Endodermal cell (in vitro differentiated cells): ENCODE data around the gene CRISPLD2. TPM values are rescaled to one million over a fixed set of nuclear protein-coding genes. Genes with fewer than 3 reads are reported as not detected.

ENCODE experiments used
- DNase-seq: peaks from one replicate; pipeline ENCODE4 v3.0.0-alpha.2; 2017
- H3K27ac ChIP-seq: 2 replicates; pipeline ENCODE4 v1.5.1; 2013; ENCODE audit warnings: mild to moderate bottlenecking, low read depth, low read length, moderate library complexity
- H3K27me3 ChIP-seq: 2 replicates; pipeline ENCODE4 v1.6.1; 2013; ENCODE audit warnings: mild to moderate bottlenecking, low read length, moderate library complexity; ENCODE audit not compliant: insufficient read depth, control insufficient read depth, poor library complexity, severe bottlenecking
- H3K36me3 ChIP-seq: 2 replicates; pipeline ENCODE4 v1.7.0; 2013; ENCODE audit warnings: mild to moderate bottlenecking, low read length, moderate library complexity; ENCODE audit not compliant: control insufficient read depth, insufficient read depth
- H3K4me1 ChIP-seq: one replicate; pipeline ENCODE4 v1.7.0; 2013; ENCODE audit warnings: low read length; ENCODE audit not compliant: control insufficient read depth, insufficient read depth
- H3K4me3 ChIP-seq: 2 replicates; pipeline ENCODE4 v1.5.1; 2013; ENCODE audit warnings: mild to moderate bottlenecking, low read length, moderate library complexity
- H3K9ac ChIP-seq: 2 replicates; pipeline ENCODE4 v1.6.1; 2013; ENCODE audit warnings: mild to moderate bottlenecking, low read length, moderate library complexity; ENCODE audit not compliant: poor library complexity, severe bottlenecking; ENCODE audit errors: extremely low read depth
- H3K9me3 ChIP-seq: 2 replicates; pipeline ENCODE4 v1.6.1; 2013; ENCODE audit warnings: mild to moderate bottlenecking, low read length, moderate library complexity; ENCODE audit not compliant: control insufficient read depth
- H3K27ac Mint-ChIP-seq: 2 replicates; pipeline ENCODE4 v1.8.0; 2020; ENCODE audit warnings: mixed read lengths
- H3K27me3 Mint-ChIP-seq: 2 replicates; pipeline ENCODE4 v1.8.0; 2021; ENCODE audit warnings: mild to moderate bottlenecking, mixed read lengths; ENCODE audit not compliant: insufficient read depth
- H3K36me3 Mint-ChIP-seq: 2 replicates; pipeline ENCODE4 v1.8.0; 2020; ENCODE audit warnings: low read depth, mixed read lengths
- H3K4me1 Mint-ChIP-seq: 2 replicates; pipeline ENCODE4 v1.8.0; 2020; ENCODE audit warnings: mixed read lengths
- H3K4me3 Mint-ChIP-seq: 2 replicates; pipeline ENCODE4 v1.8.0; 2020; ENCODE audit warnings: mild to moderate bottlenecking, moderate library complexity, mixed read lengths
- H3K9me3 Mint-ChIP-seq: 2 replicates; pipeline ENCODE4 v1.8.0; 2020; ENCODE audit warnings: mild to moderate bottlenecking, mixed read lengths
- WGBS, 2 experiments: methylation state at CpG; one replicate each; pipeline versions ENCODE4 v1.1.5 to v1.1.7; 2013; ENCODE audit warnings: missing lambda C conversion rate in 2 of 2, mixed read lengths in 1 of 2; ENCODE audit not compliant: insufficient coverage in 1 of 2, insufficient read length in 1 of 2; 5-methylcytosine and 5-hydroxymethylcytosine counted together
- total RNA-seq, 2 donors: library from RNA; stranded (reverse); fragmentation: NEBNext Ultra II Directional in 1 of 2; extraction: Animal tissue kit (Norgen Biotek cat#: 25700) in 1 of 2; gene quantifications; 2 replicates in 1 of 2; 3 replicates in 1 of 2; pipeline ENCODE4 v1.2.1, GENCODE V29; 2021
- TF ChIP-seq, protein P1 (sequence below): fragments of 200-600 bp; sonication (generic); conservative IDR thresholded peaks from 2 replicates; pipeline ENCODE4 v1.5.0; 2021; ENCODE audit warnings: antibody characterized with exemption, mild to moderate bottlenecking

CRISPLD2 gene
- total RNA-seq, 2 donors from 2014 or later, result 5.0 to 9.3 TPM

DNA sequence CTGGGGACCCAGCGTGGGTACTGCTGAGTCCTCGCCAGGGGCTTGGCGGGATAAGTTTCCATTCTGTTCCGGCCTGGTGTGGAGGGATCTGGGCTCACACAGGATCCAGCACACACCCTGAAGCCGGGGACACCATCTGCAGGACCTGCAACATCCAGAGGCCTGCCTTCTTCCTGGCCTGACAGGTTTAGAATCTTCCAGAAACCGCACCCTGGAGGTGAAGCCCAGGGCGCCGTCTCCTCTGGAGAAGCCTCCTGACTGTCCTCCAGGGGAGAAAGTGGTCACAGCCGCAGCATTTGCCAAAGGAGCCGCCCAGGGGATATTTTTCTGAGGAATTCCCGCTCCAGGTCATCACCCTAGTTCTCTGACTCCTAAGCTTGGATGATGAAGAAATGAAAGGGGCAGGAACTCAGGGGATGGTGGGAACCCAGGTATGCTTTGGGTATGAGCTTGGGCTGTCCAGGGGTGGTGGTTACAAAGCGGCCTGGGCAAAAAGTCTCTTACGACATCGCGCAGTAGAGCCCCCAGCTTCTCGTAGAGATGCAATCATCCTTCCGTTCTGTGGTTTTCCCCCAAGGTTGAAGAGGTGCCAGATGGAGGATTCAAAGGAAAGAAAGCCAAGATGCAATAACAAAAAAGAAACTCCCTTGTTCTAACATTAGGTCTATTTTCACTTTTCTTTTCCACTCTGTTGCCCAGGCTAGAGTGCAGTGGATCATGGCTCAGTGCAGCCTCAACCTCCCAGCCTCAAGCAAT lies 9.1 kb upstream of the CRISPLD2 start:
- no peaks in the 10 kb centered on the region for H3K4me1 Mint-ChIP-seq
- TF ChIP-seq, protein P1, sequence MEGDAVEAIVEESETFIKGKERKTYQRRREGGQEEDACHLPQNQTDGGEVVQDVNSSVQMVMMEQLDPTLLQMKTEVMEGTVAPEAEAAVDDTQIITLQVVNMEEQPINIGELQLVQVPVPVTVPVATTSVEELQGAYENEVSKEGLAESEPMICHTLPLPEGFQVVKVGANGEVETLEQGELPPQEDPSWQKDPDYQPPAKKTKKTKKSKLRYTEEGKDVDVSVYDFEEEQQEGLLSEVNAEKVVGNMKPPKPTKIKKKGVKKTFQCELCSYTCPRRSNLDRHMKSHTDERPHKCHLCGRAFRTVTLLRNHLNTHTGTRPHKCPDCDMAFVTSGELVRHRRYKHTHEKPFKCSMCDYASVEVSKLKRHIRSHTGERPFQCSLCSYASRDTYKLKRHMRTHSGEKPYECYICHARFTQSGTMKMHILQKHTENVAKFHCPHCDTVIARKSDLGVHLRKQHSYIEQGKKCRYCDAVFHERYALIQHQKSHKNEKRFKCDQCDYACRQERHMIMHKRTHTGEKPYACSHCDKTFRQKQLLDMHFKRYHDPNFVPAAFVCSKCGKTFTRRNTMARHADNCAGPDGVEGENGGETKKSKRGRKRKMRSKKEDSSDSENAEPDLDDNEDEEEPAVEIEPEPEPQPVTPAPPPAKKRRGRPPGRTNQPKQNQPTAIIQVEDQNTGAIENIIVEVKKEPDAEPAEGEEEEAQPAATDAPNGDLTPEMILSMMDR, result no peak

DNA sequence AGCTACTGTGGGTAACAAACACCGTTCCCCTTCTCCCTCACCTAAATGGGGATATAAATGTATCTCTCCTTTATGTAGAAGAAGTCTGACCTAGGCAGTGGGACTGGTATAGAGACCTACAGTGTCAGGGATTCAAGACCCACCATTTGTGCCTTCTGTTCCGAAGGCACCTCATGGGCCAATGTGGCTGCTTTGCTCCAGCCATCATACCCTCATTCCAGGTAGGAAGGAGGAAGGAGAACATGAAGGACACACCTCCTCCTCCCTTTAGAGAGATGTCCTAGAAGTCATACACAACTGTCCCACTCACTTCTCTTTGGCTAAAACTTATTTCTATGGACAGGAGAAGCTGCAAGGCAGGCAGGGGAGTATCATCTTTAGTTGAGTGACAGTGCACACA lies 8.3 kb upstream of the CRISPLD2 start:
- Histone ChIP-seq H3K9me3 (no peaks in the 10 kb centered on the region), H3K4me1 (no peaks in the 10 kb centered on the region), H3K4me3 (no peak overlapping the region), H3K36me3 (no peaks in the 10 kb centered on the region), H3K27me3 (no peaks in the 10 kb centered on the region), H3K27ac (no peak overlapping the region), H3K9ac (no peak overlapping the region)
- no peak for DNase-seq
- TF ChIP-seq, protein P1, result no peak
- peaks cover 37% of the 10 kb centered on the region for H3K27me3 Mint-ChIP-seq
- 97 to 100% methylated on average over 1 to 2 of the region's 2 CpGs for WGBS, 2 experiments
- H3K4me1 Mint-ChIP-seq, result no peaks in the 10 kb centered on the region
- no peak overlapping the region for H3K4me3 Mint-ChIP-seq
- H3K9me3 Mint-ChIP-seq, result peaks cover 3% of the 10 kb centered on the region
- no peak overlapping the region for H3K27ac Mint-ChIP-seq
- no peaks in the 10 kb centered on the region for H3K36me3 Mint-ChIP-seq

More for the DNA sequence above, 9.1 kb upstream of the CRISPLD2 start:
- no peak overlapping the region for H3K4me3 ChIP-seq
- no peaks in the 10 kb centered on the region for H3K27me3 ChIP-seq
- H3K27ac ChIP-seq, result no peak overlapping the region
- Mint-ChIP-seq H3K27me3 (peaks cover 33% of the 10 kb centered on the region), H3K9me3 (peaks cover 3% of the 10 kb centered on the region), H3K27ac (no peak overlapping the region), H3K4me3 (no peak overlapping the region), H3K36me3 (no peaks in the 10 kb centered on the region)
- DNase-seq, result no peak
- H3K9ac ChIP-seq, result no peak overlapping the region
- no peaks in the 10 kb centered on the region for H3K4me1 ChIP-seq
- no peaks in the 10 kb centered on the region for H3K36me3 ChIP-seq
- WGBS, 2 experiments, result 91 to 92% methylated on average over 11 to 17 of the region's 17 CpGs
- H3K9me3 ChIP-seq, result no peaks in the 10 kb centered on the region

DNA sequence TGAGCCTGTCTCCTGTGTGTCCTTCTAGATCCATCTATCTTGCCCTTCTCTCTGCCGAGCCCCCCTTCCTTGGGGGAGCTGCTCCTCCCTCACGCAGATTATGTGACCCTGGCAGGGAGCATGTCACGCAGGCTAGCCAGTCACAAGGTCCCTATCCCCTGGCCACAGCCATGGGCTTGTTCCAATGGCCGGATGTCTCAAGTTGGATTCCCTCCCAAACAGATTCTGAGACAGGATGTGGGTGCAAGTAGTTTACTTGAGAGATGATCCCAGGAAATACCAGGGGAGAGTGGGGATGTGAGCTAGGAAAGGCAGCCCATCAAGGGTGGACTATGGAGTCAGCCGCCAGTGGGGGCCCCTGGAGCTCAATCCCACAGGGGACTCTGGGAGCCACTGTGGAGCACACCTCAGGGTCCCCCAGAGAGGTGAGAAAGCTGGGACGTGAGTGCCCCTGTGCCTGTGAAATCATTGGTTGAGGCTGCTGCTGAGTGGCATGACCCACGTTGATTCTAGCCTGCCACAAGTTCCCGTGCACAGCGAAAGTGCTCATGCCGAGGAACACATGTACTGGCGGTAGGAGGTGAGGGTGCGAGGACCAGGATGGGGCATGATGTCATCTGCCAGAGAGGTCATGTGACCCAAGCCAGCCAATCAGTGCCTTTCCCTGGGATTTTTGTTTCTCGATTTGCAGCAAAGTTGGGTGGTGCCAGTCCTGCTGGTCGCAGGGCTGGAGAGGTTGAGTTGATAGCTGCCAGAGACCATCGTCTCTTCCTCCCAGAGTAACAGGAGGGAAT lies 6.4 kb upstream of the CRISPLD2 start:
- Mint-ChIP-seq H3K27me3 (peaks cover 50% of the 10 kb centered on the region), H3K4me1 (no peaks in the 10 kb centered on the region), H3K9me3 (peaks cover 3% of the 10 kb centered on the region), H3K4me3 (no peak overlapping the region), H3K27ac (no peak overlapping the region), H3K36me3 (no peaks in the 10 kb centered on the region)
- Histone ChIP-seq H3K4me3 (no peak overlapping the region), H3K27ac (no peak overlapping the region), H3K9me3 (no peaks in the 10 kb centered on the region), H3K4me1 (no peaks in the 10 kb centered on the region), H3K36me3 (no peaks in the 10 kb centered on the region), H3K9ac (no peak overlapping the region), H3K27me3 (peaks cover 10% of the 10 kb centered on the region)
- DNase-seq, result no peak
- TF ChIP-seq, protein P1, result no peak
- 80 to 87% methylated on average over 13 to 15 of the region's 15 CpGs for WGBS, 2 experiments
